PC-9 (cell line): ENCODE measurements around the gene PLEKHG1. TPM values are rescaled to one million over a fixed set of nuclear protein-coding genes. Genes with fewer than 3 reads are reported as not detected.

ENCODE experiments used
- BruUV-seq: library from RNA; stranded (reverse); fragments of 400-500 nt; replicated peaks from 2 replicates; lab custom pipeline; 2021; lab: Mats Ljungman, UMichigan
- CTCF ChIA-PET: fragments of 300-600 bp; sonication (Branson Sonifier 250); formaldehyde crosslinking; loops from one replicate; lab custom pipeline; 2022; ENCODE audit warnings: antibody characterized with exemption; lab: Charles Lee
- POLR2A ChIA-PET: fragments of 300-600 bp; sonication (Branson Sonifier 250); formaldehyde crosslinking; loops from one replicate; lab custom pipeline; 2022; ENCODE audit warnings: antibody characterized with exemption; ENCODE audit not compliant: unreplicated experiment; lab: Charles Lee
- DNase-seq, 2 experiments: peaks; one replicate each; pipeline versions ENCODE4 v3.0.0 to v3.0.0-alpha.2; 2015 to 2022; ENCODE audit warnings: mixed read lengths in 1 of 2
- H2AFZ ChIP-seq: fragments of 200-600 bp; sonication (generic); 2 replicates; pipeline ENCODE4 v1.8.1; 2017; ENCODE audit warnings: antibody characterized with exemption
- H3F3A ChIP-seq: fragments of 200-600 bp; sonication (generic); 2 replicates; pipeline ENCODE4 v1.8.1; 2017; ENCODE audit warnings: antibody characterized with exemption, mild to moderate bottlenecking, low read depth; ENCODE audit not compliant: insufficient read depth
- H3K27ac ChIP-seq: fragments of 200-600 bp; sonication (generic); 2 replicates; pipeline ENCODE4 v1.6.1; 2016; ENCODE audit warnings: mixed run types
- H3K27me3 ChIP-seq: fragments of 200-600 bp; sonication (generic); 2 replicates; pipeline ENCODE4 v1.6.1; 2016; ENCODE audit warnings: low read depth, mixed run types; ENCODE audit not compliant: insufficient read depth
- H3K36me3 ChIP-seq: fragments of 200-600 bp; sonication (generic); 2 replicates; pipeline ENCODE4 v1.6.1; 2016; ENCODE audit warnings: low read depth, mixed run types
- H3K4me1 ChIP-seq: fragments of 200-600 bp; sonication (generic); replicated peaks from 2 replicates; pipeline ENCODE4 v1.6.1; 2016; ENCODE audit warnings: mixed run types; ENCODE audit not compliant: insufficient read depth
- H3K4me2 ChIP-seq: fragments of 200-600 bp; sonication (generic); 2 replicates; pipeline ENCODE4 v1.6.1; 2017; ENCODE audit warnings: mixed run types
- H3K4me3 ChIP-seq: fragments of 200-600 bp; sonication (generic); 2 replicates; pipeline ENCODE4 v1.6.1; 2016; ENCODE audit warnings: mixed run types
- H3K79me2 ChIP-seq: fragments of 200-600 bp; sonication (generic); 2 replicates; pipeline ENCODE4 v1.6.1; 2017; ENCODE audit warnings: low read depth, mixed run types
- H3K9me2 ChIP-seq: fragments of 200-600 bp; sonication (generic); 2 replicates; pipeline ENCODE4 v1.8.1; 2017; ENCODE audit warnings: mild to moderate bottlenecking; ENCODE audit not compliant: insufficient read depth
- H3K9me3 ChIP-seq: fragments of 200-600 bp; sonication (generic); 2 replicates; pipeline ENCODE4 v1.8.1; 2016; ENCODE audit warnings: low read depth; ENCODE audit not compliant: insufficient read depth
- H4K20me1 ChIP-seq: fragments of 200-600 bp; sonication (generic); 2 replicates; pipeline ENCODE4 v1.8.1; 2017; ENCODE audit not compliant: insufficient read depth
- CTCF ChIP-seq: fragments of 200-600 bp; sonication (generic); conservative IDR thresholded peaks from 2 replicates; pipeline ENCODE4 v1.6.1; 2017; ENCODE audit warnings: mixed run types, antibody characterized with exemption, mild to moderate bottlenecking, moderate library complexity
- EZH2 ChIP-seq: fragments of 200-600 bp; sonication (generic); IDR thresholded peaks from 2 replicates; pipeline ENCODE4 v1.8.0; 2017; ENCODE audit warnings: antibody characterized with exemption, low read depth
- intact Hi-C: fragments of 100-400 bp; cut with micrococcal nuclease; formaldehyde crosslinking; loops from one replicate; pipeline ENCODE4 v1.10.0; 2022; ENCODE audit not compliant: unreplicated experiment
- total RNA-seq: library from RNA; stranded (reverse); gene quantifications from 2 replicates; pipeline ENCODE4 v1.2.3, GENCODE V29; 2021

The PLEKHG1 gene
- total RNA-seq, 1 experiment from 2014 or later = 8.9 TPM

GRCh38 chr6:150589852-150590251, 9.8 kb upstream of the PLEKHG1 start:
- Histone ChIP-seq H4K20me1 (no peaks in the 10 kb centered on the region), H3K27me3 (no peaks in the 10 kb centered on the region), H3K4me2 (no peak overlapping the region), H3K27ac (no peak overlapping the region), H3K4me3 (no peak overlapping the region), H3K79me2 (no peaks in the 10 kb centered on the region), H3F3A (no peaks in the 10 kb centered on the region), H3K36me3 (no peaks in the 10 kb centered on the region), H3K4me1 (no peaks in the 10 kb centered on the region), H3K9me3 (no peaks in the 10 kb centered on the region), H2AFZ (no peak overlapping the region), H3K9me2 (no peaks in the 10 kb centered on the region)
- no TSS peak for BruUV-seq
- intact Hi-C loops = loop anchor here (10.0 kb wide), 1 partner anchor 95 kb away; no protein-coding TSS in a partner anchor
- ChIA-PET CTCF (interaction anchor here (0.6 kb wide), 1 partner anchor 193 kb away, joined by 3 read pairs; no protein-coding TSS in a partner anchor), POLR2A (no interaction called here)
- TF ChIP-seq EZH2 (no peak), CTCF (no peak)
- DNase-seq = no peak

- no peaks in the 10 kb centered on the region for H3K36me3 ChIP-seq
These were observed 9.2 kb upstream of the PLEKHG1 start for GRCh38 chr6:150590446-150590845.

GRCh38 chr6:150592377-150592995, 7.2 kb upstream of the PLEKHG1 start:
- H4K20me1 ChIP-seq = no peaks in the 10 kb centered on the region
- H3K4me2 ChIP-seq = no peak overlapping the region
- no peaks in the 10 kb centered on the region for H3K9me2 ChIP-seq
- no peaks in the 10 kb centered on the region for H3K4me1 ChIP-seq
- DNase-seq = no peak
- no peak overlapping the region for H2AFZ ChIP-seq
- H3K4me3 ChIP-seq = no peak overlapping the region
- BruUV-seq = no TSS peak
- no peak overlapping the region for H3K27ac ChIP-seq
- ChIA-PET CTCF (no interaction called here), POLR2A (no interaction called here)
- intact Hi-C loops = loop anchor here (10.0 kb wide), 1 partner anchor 98 kb away; no protein-coding TSS in a partner anchor
- H3F3A ChIP-seq = no peaks in the 10 kb centered on the region
- no peaks in the 10 kb centered on the region for H3K79me2 ChIP-seq
- H3K27me3 ChIP-seq = no peaks in the 10 kb centered on the region
- no peaks in the 10 kb centered on the region for H3K36me3 ChIP-seq
- H3K9me3 ChIP-seq = no peaks in the 10 kb centered on the region
- TF ChIP-seq EZH2 = no peak
- no peak for TF ChIP-seq CTCF

More at GRCh38 chr6:150590446-150590845, 9.2 kb upstream of the PLEKHG1 start:
- Histone ChIP-seq H3K27me3 (no peaks in the 10 kb centered on the region), H4K20me1 (no peaks in the 10 kb centered on the region), H2AFZ (no peak overlapping the region), H3K4me3 (no peak overlapping the region), H3K9me3 (no peaks in the 10 kb centered on the region), H3K4me2 (no peak overlapping the region), H3F3A (no peaks in the 10 kb centered on the region), H3K9me2 (no peaks in the 10 kb centered on the region), H3K4me1 (no peaks in the 10 kb centered on the region), H3K27ac (no peak overlapping the region), H3K79me2 (no peaks in the 10 kb centered on the region)
- TF ChIP-seq CTCF = no peak
- no peak for TF ChIP-seq EZH2
- DNase-seq = no peak
- intact Hi-C loops = loop anchor here (10.0 kb wide), 1 partner anchor 96 kb away; no protein-coding TSS in a partner anchor
- BruUV-seq = no TSS peak
- ChIA-PET CTCF (interaction anchor here (0.6 kb wide), 1 partner anchor 194 kb away, joined by 3 read pairs; no protein-coding TSS in a partner anchor), POLR2A (no interaction called here)
